Lower leg skin (tissue), 4 donors: ENCODE measurements around the gene TAS2R43. TPM values are rescaled to one million over a fixed set of nuclear protein-coding genes. Genes with fewer than 3 reads are reported as not detected.
"Not testable (repeated sequence)": the region's sequence is repeated elsewhere in the genome, so short reads cannot be mapped to it uniquely, and the experiment has no call there.

Experiments used
- DNase-seq, 2 donors: peaks; one replicate each; pipeline ENCODE4 v3.0.0-alpha.2; 2019; ENCODE audit warnings: low spot score in 2 of 2
- H3K4me3 ChIP-seq: fragments of 200-600 bp; sonication (generic); 2 replicates; pipeline ENCODE4 v1.5.1; 2017; ENCODE audit warnings: mild to moderate bottlenecking, low read depth; ENCODE audit not compliant: poor library complexity, severe bottlenecking
- CTCF ChIP-seq, 3 donors: fragments of 450-650 bp; IDR thresholded peaks; one replicate each; pipeline ENCODE4 v1.5.1; 2016; ENCODE audit warnings: antibody characterized with exemption in 3 of 3, mild to moderate bottlenecking in 3 of 3, moderate library complexity in 2 of 3
- POLR2A ChIP-seq, 2 donors: fragments of 450-650 bp; IDR thresholded peaks; one replicate each; pipeline ENCODE4 v1.6.1; 2016 to 2017; ENCODE audit warnings: antibody characterized with exemption in 2 of 2, mild to moderate bottlenecking in 1 of 2, moderate library complexity in 1 of 2
- WGBS, 2 donors: methylation state at CpG; one replicate each; pipeline ENCODE4 v1.1.5; 2018; 5-methylcytosine and 5-hydroxymethylcytosine counted together
- intact Hi-C: fragments of 100-400 bp; cut with DNase I; formaldehyde crosslinking; loops from one replicate; pipeline ENCODE4 v1.15.0; 2023; ENCODE audit warnings: low total_unique reads
- total RNA-seq, 4 donors: library from RNA; depleted of rRNA; stranded (reverse); fragments of >200 nt; gene quantifications; one replicate each; pipeline ENCODE4 v1.1.0, GENCODE V29; 2016

The TAS2R43 gene
- total RNA-seq, 4 donors from 2014 or later: 1.0 to 1.5 TPM; not detected in 2

- WGBS, 2 donors: 96 to 97% methylated on average over 3 of the region's 3 CpGs
- DNase-seq: no peak
- intact Hi-C loops: no loop called here
- TF ChIP-seq CTCF (IDR thresholded peaks at IDR 0.05) (no peak), POLR2A (IDR thresholded peaks at IDR 0.05) (no peak)
- no peak overlapping the region for H3K4me3 ChIP-seq
These were observed 33.1 kb downstream of the TAS2R43 start for GRCh38 chr12:11059041-11059440.

GRCh38 chr12:11055306-11055705 is 36.8 kb downstream of the TAS2R43 start:
- no peak overlapping the region for H3K4me3 ChIP-seq
- WGBS, 2 donors: 91% methylated on average over 2 of the region's 2 CpGs
- no peak for DNase-seq
- intact Hi-C loops: no loop called here
- TF ChIP-seq POLR2A (IDR thresholded peaks at IDR 0.05) (no peak), CTCF (IDR thresholded peaks at IDR 0.05) (no peak)

GRCh38 chr12:11049806-11050531 is 42.1 kb downstream of the TAS2R43 start:
- DNase-seq, intact Hi-C loops, H3K4me3 ChIP-seq: not testable (repeated sequence)
- WGBS, 2 donors: 97 to 98% methylated on average over 7 of the region's 7 CpGs

- WGBS, 2 donors: 96 to 97% methylated on average over 2 of the region's 2 CpGs
- intact Hi-C loops, DNase-seq, H3K4me3 ChIP-seq: not testable (repeated sequence)
These were observed 50.7 kb downstream of the TAS2R43 start for GRCh38 chr12:11041366-11041765.

Other genes starting within 250 kb of the TAS2R43 start
- gene PRR4, start 242.8 kb downstream of the TAS2R43 start, total RNA-seq: 100 to 1,000 TPM in 1 of 4 donors, 10 to 100 TPM in 3; 33.5 to 101 (median 70.5) TPM
- gene PRH1, start 208.1 kb downstream of the TAS2R43 start, total RNA-seq: 1 to 10 TPM in 2 of 4 donors, under 1 TPM in 1, not detected in 1; 0.95 to 7.8 (median 5.5) TPM
- 1 to 10 TPM in 1 of 4 donors, under 1 TPM in 3; 0.26 to 1.1 (median 0.73) TPM for gene TAS2R13, start 182.8 kb downstream of the TAS2R43 start, total RNA-seq
- gene PRH2, start 163.1 kb downstream of the TAS2R43 start, total RNA-seq: not detected
- gene TAS2R14, start 153.1 kb downstream of the TAS2R43 start, total RNA-seq: 1 to 10 TPM in 1 of 4 donors, under 1 TPM in 3; 0.49 to 1.3 (median 0.73) TPM
- under 1 TPM in 2 of 4 donors, not detected in 2; 0.30 to 0.42 TPM for gene TAS2R50, start 105.4 kb downstream of the TAS2R43 start, total RNA-seq
- 1 to 10 TPM in 1 of 4 donors, under 1 TPM in 3; 0.34 to 1.4 (median 0.66) TPM for gene TAS2R20, start 94.0 kb downstream of the TAS2R43 start, total RNA-seq
- gene TAS2R19, start 69.7 kb downstream of the TAS2R43 start, total RNA-seq: 1 to 10 TPM in 2 of 4 donors, under 1 TPM in 2; 0.34 to 7.0 (median 1.5) TPM
- gene TAS2R31, start 60.9 kb downstream of the TAS2R43 start, total RNA-seq: 1 to 10 TPM in 1 of 4 donors, under 1 TPM in 2, not detected in 1; 0.27 to 1.1 (median 0.68) TPM
- 1 to 10 TPM in 1 of 4 donors, under 1 TPM in 2, not detected in 1; 0.57 to 1.1 (median 0.68) TPM for gene TAS2R46, start 30.0 kb downstream of the TAS2R43 start, total RNA-seq
- gene TAS2R30, start 42.3 kb upstream of the TAS2R43 start, total RNA-seq: 1 to 10 TPM; 1.8 to 3.2 (median 2.2) TPM
- gene SMIM10L1, start 78.9 kb upstream of the TAS2R43 start, total RNA-seq: 1 to 10 TPM; 1.9 to 3.5 (median 2.9) TPM
- not detected for gene TAS2R42, start 94.6 kb upstream of the TAS2R43 start, total RNA-seq
- gene PRB3, start 177.4 kb upstream of the TAS2R43 start, total RNA-seq: under 1 TPM in 1 of 4 donors, not detected in 3; 0.76 TPM
- not detected for gene PRB4, start 218.1 kb upstream of the TAS2R43 start, total RNA-seq